ENCODE measurements around the gene ZNF516. TPM values are rescaled to one million over a fixed set of nuclear protein-coding genes. Genes with fewer than 3 reads are reported as not detected.

ZNF516 gene
- total RNA-seq, 1 donor from 2014 or later = 11.5 TPM

DNA sequence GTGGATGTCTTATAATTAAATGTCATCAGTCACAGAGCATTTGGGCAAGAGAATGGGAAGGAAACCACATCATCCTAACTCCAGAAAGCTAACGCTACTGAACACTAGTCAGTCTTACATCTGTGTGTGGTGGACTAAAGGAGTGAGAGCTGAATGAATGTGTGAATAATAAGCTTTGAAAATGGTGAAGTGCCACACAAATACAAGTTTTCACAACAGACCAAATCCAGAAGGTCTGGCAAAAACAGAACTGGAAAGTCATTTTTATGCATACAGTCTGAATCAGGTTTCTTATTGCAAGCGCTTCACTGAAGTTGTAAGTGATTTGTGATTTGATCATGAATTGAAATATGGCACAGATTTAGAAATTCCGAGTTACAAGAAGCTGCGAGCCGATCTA, 175.7 kb downstream of the ZNF516 start:
- no peak for DNase-seq
- no peaks in the 10 kb centered on the region for H3K4me1 ChIP-seq
- no peak overlapping the region for H3K4me3 ChIP-seq
- TF ChIP-seq, protein P1, sequence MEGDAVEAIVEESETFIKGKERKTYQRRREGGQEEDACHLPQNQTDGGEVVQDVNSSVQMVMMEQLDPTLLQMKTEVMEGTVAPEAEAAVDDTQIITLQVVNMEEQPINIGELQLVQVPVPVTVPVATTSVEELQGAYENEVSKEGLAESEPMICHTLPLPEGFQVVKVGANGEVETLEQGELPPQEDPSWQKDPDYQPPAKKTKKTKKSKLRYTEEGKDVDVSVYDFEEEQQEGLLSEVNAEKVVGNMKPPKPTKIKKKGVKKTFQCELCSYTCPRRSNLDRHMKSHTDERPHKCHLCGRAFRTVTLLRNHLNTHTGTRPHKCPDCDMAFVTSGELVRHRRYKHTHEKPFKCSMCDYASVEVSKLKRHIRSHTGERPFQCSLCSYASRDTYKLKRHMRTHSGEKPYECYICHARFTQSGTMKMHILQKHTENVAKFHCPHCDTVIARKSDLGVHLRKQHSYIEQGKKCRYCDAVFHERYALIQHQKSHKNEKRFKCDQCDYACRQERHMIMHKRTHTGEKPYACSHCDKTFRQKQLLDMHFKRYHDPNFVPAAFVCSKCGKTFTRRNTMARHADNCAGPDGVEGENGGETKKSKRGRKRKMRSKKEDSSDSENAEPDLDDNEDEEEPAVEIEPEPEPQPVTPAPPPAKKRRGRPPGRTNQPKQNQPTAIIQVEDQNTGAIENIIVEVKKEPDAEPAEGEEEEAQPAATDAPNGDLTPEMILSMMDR (IDR thresholded peaks at IDR 0.05; ENCODE audit: borderline replicate concordance) = no peak
- no peaks in the 10 kb centered on the region for H3K36me3 ChIP-seq
- intact Hi-C loops (cut with micrococcal nuclease) = no loop called here
- peaks cover 24% of the 10 kb centered on the region for H3K27me3 ChIP-seq (ENCODE audit: low read depth)
- no peak overlapping the region for H3K27ac ChIP-seq (replicated peaks)
- H3K9me3 ChIP-seq (replicated peaks) = no peaks in the 10 kb centered on the region

DNA sequence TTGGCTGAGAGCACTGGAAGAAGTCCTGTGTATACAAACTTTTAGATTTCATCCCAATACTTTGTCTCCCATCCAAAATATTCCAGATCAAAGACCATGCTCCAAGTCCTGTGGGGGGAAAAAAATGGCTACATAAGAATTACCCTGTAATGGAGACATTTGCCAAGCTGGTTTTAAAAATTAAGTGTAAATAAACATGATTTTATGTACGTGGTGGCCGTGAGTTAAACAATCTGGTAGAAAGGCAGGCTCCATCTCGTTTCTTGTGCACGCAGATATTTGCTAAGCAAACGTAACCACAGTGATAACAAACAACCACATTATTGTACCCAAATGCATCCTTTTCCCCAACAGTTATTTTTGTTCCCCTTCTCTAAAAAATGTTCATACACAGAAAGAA, 176.4 kb downstream of the ZNF516 start:
- Histone ChIP-seq H3K27me3 (ENCODE audit: low read depth) (peaks cover 25% of the 10 kb centered on the region), H3K36me3 (no peaks in the 10 kb centered on the region), H3K4me3 (no peak overlapping the region), H3K4me1 (no peaks in the 10 kb centered on the region), H3K27ac (replicated peaks) (no peak overlapping the region), H3K9me3 (replicated peaks) (no peaks in the 10 kb centered on the region)
- TF ChIP-seq, protein P1 (IDR thresholded peaks at IDR 0.05; ENCODE audit: borderline replicate concordance) = no peak
- DNase-seq = no peak
- intact Hi-C loops (cut with micrococcal nuclease) = no loop called here

DNA sequence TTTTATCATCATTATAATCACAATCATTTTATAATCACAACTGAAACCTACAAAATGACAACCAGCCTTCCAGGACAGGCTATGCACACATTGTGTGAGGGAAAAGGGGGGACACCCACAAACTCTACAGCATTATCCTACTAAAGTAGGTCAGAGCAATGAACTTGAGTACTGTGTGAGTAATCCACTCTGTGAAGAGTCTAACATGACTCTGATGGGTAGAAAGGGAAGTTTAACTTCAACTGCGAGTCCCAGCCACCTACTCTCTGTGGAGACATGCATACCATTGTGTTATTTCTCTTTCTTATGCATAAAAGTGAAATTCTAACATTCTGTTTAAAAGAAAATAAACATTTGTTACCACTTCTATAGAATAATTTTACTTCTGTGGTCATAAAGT, 177.9 kb downstream of the ZNF516 start:
- H3K27ac ChIP-seq (replicated peaks) = no peak overlapping the region
- no peak for DNase-seq
- intact Hi-C loops (cut with micrococcal nuclease) = no loop called here
- no peaks in the 10 kb centered on the region for H3K36me3 ChIP-seq
- H3K27me3 ChIP-seq (ENCODE audit: low read depth) = peaks cover 25% of the 10 kb centered on the region
- no peaks in the 10 kb centered on the region for H3K4me1 ChIP-seq
- no peak overlapping the region for H3K4me3 ChIP-seq
- TF ChIP-seq, protein P1 (IDR thresholded peaks at IDR 0.05; ENCODE audit: borderline replicate concordance) = no peak
- H3K9me3 ChIP-seq (replicated peaks) = no peaks in the 10 kb centered on the region

DNA sequence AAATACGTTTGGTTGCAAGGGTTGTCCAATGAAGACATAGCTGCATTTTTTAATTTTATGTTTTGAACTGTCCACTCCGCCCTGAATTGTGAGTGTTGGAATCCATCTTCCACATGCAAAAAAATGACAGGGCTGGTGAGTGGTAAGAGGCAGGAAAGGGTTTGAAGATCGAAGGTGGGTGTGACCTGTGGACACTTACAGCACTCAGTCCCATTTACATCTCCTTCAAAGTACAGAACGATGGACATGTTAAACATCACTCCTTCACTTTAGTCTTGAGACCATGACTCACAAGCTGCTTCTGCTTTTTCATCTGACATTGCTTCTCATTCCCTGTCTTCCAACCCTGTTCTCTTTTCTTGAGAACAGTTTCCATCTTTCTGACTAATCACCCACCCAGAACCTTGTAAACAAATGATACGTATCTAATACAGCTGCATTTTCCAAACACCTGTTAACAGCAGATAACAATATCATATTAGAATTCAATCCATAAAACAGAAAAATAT, 179.3 kb downstream of the ZNF516 start:
- no peak overlapping the region for H3K4me3 ChIP-seq
- TF ChIP-seq, protein P1 (IDR thresholded peaks at IDR 0.05; ENCODE audit: borderline replicate concordance) = no peak
- no peak for DNase-seq
- no peaks in the 10 kb centered on the region for H3K9me3 ChIP-seq (replicated peaks)
- intact Hi-C loops (cut with micrococcal nuclease) = no loop called here
- H3K27ac ChIP-seq (replicated peaks) = no peak overlapping the region
- H3K36me3 ChIP-seq = no peaks in the 10 kb centered on the region
- peaks cover 22% of the 10 kb centered on the region for H3K27me3 ChIP-seq (ENCODE audit: low read depth)
- H3K4me1 ChIP-seq = no peaks in the 10 kb centered on the region

DNA sequence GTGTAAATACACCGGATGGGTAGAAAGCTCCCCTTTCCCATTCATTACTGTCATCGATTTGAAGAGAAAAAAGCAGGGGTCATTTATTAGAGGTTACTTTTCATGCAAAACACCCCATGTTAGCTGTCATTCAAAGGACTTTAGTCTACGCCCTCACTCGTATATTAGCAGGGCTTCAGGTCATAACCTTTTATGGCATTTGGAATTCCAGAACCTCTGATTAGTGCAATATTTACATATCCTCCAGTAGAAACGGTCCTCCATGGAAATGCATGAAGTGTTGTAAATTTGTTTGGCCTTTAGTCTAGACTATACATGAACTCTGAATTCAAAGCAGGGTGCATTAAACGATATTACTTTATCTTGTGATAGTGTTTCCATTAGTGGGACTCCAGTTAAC, 180.5 kb downstream of the ZNF516 start:
- H3K9me3 ChIP-seq (replicated peaks) = no peaks in the 10 kb centered on the region
- H3K4me1 ChIP-seq = no peaks in the 10 kb centered on the region
- TF ChIP-seq, protein P1 (IDR thresholded peaks at IDR 0.05; ENCODE audit: borderline replicate concordance) = no peak
- peaks cover 15% of the 10 kb centered on the region for H3K27me3 ChIP-seq (ENCODE audit: low read depth)
- no peak overlapping the region for H3K4me3 ChIP-seq
- intact Hi-C loops (cut with micrococcal nuclease) = no loop called here
- H3K36me3 ChIP-seq = no peaks in the 10 kb centered on the region
- DNase-seq = no peak
- H3K27ac ChIP-seq (replicated peaks) = no peak overlapping the region
